ENCODE results near the gene NOP14. TPM values are rescaled to one million over a fixed set of nuclear protein-coding genes. Genes with fewer than 3 reads are reported as not detected.

The NOP14 gene
- total RNA-seq, 4 donors from 2014 or later, result 22.6 to 31.3 (median 24.7) TPM

GRCh38 chr4:2909583-2909982 lies 53.6 kb downstream of the NOP14 start:
- no peak for DNase-seq
- no peak overlapping the region for H3K27ac ChIP-seq
- WGBS, 2 donors, result 75 to 82% methylated on average over 7 to 8 of the region's 8 CpGs
- intact Hi-C loops (cut with DNase I), result no loop called here
- H3K27me3 ChIP-seq, result no peaks in the 10 kb centered on the region
- H3K36me3 ChIP-seq, result peaks cover 18 to 100% (median 56%) of the 10 kb centered on the region in 3 donors
- H3K9me3 ChIP-seq, result no peaks in the 10 kb centered on the region
- TF ChIP-seq, protein P1, sequence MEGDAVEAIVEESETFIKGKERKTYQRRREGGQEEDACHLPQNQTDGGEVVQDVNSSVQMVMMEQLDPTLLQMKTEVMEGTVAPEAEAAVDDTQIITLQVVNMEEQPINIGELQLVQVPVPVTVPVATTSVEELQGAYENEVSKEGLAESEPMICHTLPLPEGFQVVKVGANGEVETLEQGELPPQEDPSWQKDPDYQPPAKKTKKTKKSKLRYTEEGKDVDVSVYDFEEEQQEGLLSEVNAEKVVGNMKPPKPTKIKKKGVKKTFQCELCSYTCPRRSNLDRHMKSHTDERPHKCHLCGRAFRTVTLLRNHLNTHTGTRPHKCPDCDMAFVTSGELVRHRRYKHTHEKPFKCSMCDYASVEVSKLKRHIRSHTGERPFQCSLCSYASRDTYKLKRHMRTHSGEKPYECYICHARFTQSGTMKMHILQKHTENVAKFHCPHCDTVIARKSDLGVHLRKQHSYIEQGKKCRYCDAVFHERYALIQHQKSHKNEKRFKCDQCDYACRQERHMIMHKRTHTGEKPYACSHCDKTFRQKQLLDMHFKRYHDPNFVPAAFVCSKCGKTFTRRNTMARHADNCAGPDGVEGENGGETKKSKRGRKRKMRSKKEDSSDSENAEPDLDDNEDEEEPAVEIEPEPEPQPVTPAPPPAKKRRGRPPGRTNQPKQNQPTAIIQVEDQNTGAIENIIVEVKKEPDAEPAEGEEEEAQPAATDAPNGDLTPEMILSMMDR (IDR thresholded peaks at IDR 0.05), result no peak
- no peak for TF ChIP-seq POLR2A (IDR thresholded peaks at IDR 0.05)
- H3K4me3 ChIP-seq, result no peak overlapping the region
- no peaks in the 10 kb centered on the region for H3K4me1 ChIP-seq

- H3K27me3 ChIP-seq, result no peaks in the 10 kb centered on the region
- no peak overlapping the region for H3K4me3 ChIP-seq
- no peaks in the 10 kb centered on the region for H3K9me3 ChIP-seq
- H3K27ac ChIP-seq, result no peak overlapping the region
- peaks cover 18 to 100% (median 58%) of the 10 kb centered on the region in 3 donors for H3K36me3 ChIP-seq
- TF ChIP-seq, protein P1 (IDR thresholded peaks at IDR 0.05), result no peak
- no peak for TF ChIP-seq POLR2A (IDR thresholded peaks at IDR 0.05)
- H3K4me1 ChIP-seq, result no peaks in the 10 kb centered on the region
- WGBS, 2 donors, result 88 to 93% methylated on average over 5 to 6 of the region's 7 CpGs
- intact Hi-C loops (cut with DNase I), result no loop called here
- DNase-seq, result no peak
These were observed 54.5 kb downstream of the NOP14 start for GRCh38 chr4:2908686-2909085.

DNA sequence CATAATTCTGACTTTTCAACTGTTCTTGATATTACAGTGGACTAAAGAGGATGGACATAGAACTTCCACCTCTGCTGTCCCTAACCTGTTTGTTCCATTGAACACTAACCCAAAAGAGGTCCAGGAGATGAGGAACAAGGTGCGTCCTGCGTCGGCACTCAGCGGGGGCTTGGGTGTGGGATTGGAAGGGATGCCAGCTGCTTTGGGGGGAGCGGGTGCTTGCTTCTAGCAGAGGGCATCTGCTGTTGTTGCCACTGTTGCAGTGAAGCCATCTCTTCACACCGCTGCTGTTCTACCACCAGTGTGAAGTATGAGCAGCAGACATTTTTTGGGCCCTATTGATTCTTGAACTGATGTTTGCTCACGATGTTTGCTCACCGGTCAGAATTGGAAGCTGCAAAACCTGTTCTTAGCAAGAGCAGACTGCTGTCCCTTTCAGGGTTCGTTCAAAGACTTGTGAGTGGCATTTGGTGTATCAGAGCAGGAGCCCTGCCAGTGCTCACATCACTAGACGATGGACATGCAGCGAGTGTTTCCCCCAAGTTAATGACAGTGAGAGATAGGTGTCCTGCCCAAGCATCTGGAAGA lies 55.4 kb downstream of the NOP14 start:
- Histone ChIP-seq H3K27me3 (no peaks in the 10 kb centered on the region), H3K36me3 (peaks cover 27 to 100% (median 58%) of the 10 kb centered on the region in 3 donors), H3K4me1 (no peaks in the 10 kb centered on the region), H3K27ac (no peak overlapping the region), H3K9me3 (no peaks in the 10 kb centered on the region), H3K4me3 (no peak overlapping the region)
- intact Hi-C loops (cut with DNase I), result no loop called here
- no peak for DNase-seq
- no peak for TF ChIP-seq POLR2A (IDR thresholded peaks at IDR 0.05)
- TF ChIP-seq, protein P1 (IDR thresholded peaks at IDR 0.05), result no peak
- WGBS, 2 donors, result 73 to 88% methylated on average over 9 to 11 of the region's 11 CpGs

GRCh38 chr4:2907226-2907625 lies 56.0 kb downstream of the NOP14 start:
- intact Hi-C loops (cut with DNase I), result no loop called here
- TF ChIP-seq POLR2A (IDR thresholded peaks at IDR 0.05), result no peak
- TF ChIP-seq, protein P1 (IDR thresholded peaks at IDR 0.05), result no peak
- Histone ChIP-seq H3K4me3 (no peak overlapping the region), H3K9me3 (no peaks in the 10 kb centered on the region), H3K4me1 (no peaks in the 10 kb centered on the region), H3K36me3 (peaks cover 32 to 100% (median 54%) of the 10 kb centered on the region in 3 donors), H3K27me3 (no peaks in the 10 kb centered on the region), H3K27ac (no peak overlapping the region)
- 88 to 97% methylated on average over 3 to 4 of the region's 4 CpGs for WGBS, 2 donors
- no peak for DNase-seq

DNA sequence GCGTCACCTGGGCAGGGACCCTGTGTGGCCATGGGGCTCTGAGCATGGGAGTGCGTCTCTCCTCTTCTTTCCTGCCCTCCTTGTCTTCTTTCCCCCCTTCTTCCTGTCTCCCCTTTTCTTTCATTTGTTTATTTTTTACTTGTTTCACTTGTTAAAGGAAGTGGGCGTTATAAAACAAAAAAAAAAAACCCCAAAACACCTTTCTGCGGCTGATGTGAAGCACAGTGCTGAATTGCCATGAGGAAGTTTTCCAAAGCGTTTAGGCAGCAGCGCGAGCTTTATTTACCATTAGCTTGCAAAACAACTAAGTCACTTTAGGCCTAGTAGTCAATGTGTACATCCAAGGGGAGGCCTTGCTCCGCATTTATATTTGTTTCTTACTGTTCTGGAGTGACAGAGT lies 57.0 kb downstream of the NOP14 start:
- intact Hi-C loops (cut with DNase I), result no loop called here
- Histone ChIP-seq H3K9me3 (no peaks in the 10 kb centered on the region), H3K4me3 (no peak overlapping the region), H3K4me1 (no peaks in the 10 kb centered on the region), H3K27ac (no peak overlapping the region), H3K27me3 (no peaks in the 10 kb centered on the region), H3K36me3 (peaks cover 28 to 100% (median 54%) of the 10 kb centered on the region in 3 donors)
- 76 to 78% methylated on average over 8 of the region's 8 CpGs for WGBS, 2 donors
- DNase-seq, result no peak
- TF ChIP-seq POLR2A (IDR thresholded peaks at IDR 0.05), result no peak
- TF ChIP-seq, protein P1 (IDR thresholded peaks at IDR 0.05), result no peak
